Heart left ventricle (tissue), 16 donors: Measurements from ENCODE around the gene FAF1. TPM values are rescaled to one million over a fixed set of nuclear protein-coding genes. Genes with fewer than 3 reads are reported as not detected.

Source experiments
- ATAC-seq, 4 donors: fragments of 200-7000 bp; cut with Tn5 transposase; one replicate each; pipeline ENCODE4 v1.9.1; 2020 to 2022; ENCODE audit warnings: moderate library complexity in 4 of 4, mild to moderate bottlenecking in 3 of 4, moderate number of reproducible peaks in 1 of 4
- DNase-seq, 5 donors: peaks; one replicate each; pipeline ENCODE4 v3.0.0-alpha.2; 2020
- H3K27ac ChIP-seq, 12 donors: fragments of 200-600 bp; sonication (generic) in 4 of 12; one replicate each; pipeline versions ENCODE4 v1.5.0 to v1.8.0; 2016 to 2022; ENCODE audit warnings: mild to moderate bottlenecking in 2 of 12
- H3K27me3 ChIP-seq, 9 donors: fragments of 200-600 bp; sonication (generic) in 2 of 9; one replicate each; pipeline versions ENCODE4 v1.5.1 to v1.8.0; 2016 to 2022; ENCODE audit warnings: mild to moderate bottlenecking in 3 of 9
- H3K36me3 ChIP-seq, 9 donors: fragments of 200-600 bp; sonication (generic) in 2 of 9; one replicate each; pipeline versions ENCODE4 v1.5.0 to v1.8.0; 2018 to 2022; ENCODE audit warnings: mild to moderate bottlenecking in 2 of 9
- H3K4me1 ChIP-seq, 12 donors: fragments of 200-600 bp; sonication (generic) in 4 of 12; one replicate each; pipeline versions ENCODE4 v1.5.0 to v1.8.0; 2016 to 2022; ENCODE audit warnings: mild to moderate bottlenecking in 3 of 12
- H3K4me3 ChIP-seq, 12 donors: fragments of 200-600 bp; sonication (generic) in 4 of 12; one replicate each; pipeline versions ENCODE4 v1.5.0 to v1.8.0; 2017 to 2022; ENCODE audit warnings: mild to moderate bottlenecking in 9 of 12, moderate library complexity in 4 of 12
- H3K9me3 ChIP-seq, 12 donors: fragments of 200-600 bp; sonication (generic) in 4 of 12; one replicate each; pipeline versions ENCODE4 v1.5.0 to v1.8.0; 2016 to 2022; ENCODE audit warnings: mild to moderate bottlenecking in 1 of 12
- CTCF ChIP-seq, 12 donors: fragments of 200-600 bp; sonication (generic) in 4 of 12; IDR thresholded peaks; one replicate each; pipeline versions ENCODE4 v1.5.0 to v1.8.0; 2018 to 2022; ENCODE audit warnings: antibody characterized with exemption in 12 of 12, mild to moderate bottlenecking in 5 of 12
- POLR2A ChIP-seq, 2 donors: fragments of 450-650 bp; IDR thresholded peaks; one replicate each; pipeline ENCODE4 v1.6.1; 2017; ENCODE audit warnings: antibody characterized with exemption in 2 of 2, mild to moderate bottlenecking in 2 of 2, moderate library complexity in 2 of 2
- WGBS, 4 donors: extraction: QIAGEN DNeasy Blood & Tissue Kit in 2 of 4; methylation state at CpG; one replicate each; pipeline versions ENCODE4 v1.1.5 to v1.1.7; 2013 to 2018; 5-methylcytosine and 5-hydroxymethylcytosine counted together
- intact Hi-C, 10 donors: fragments of 100-400 bp; cut with DNase I; formaldehyde crosslinking; loops; one replicate each; pipeline versions ENCODE4 v1.11.1 to v1.14.2; 2022
- polyA plus RNA-seq, 2 donors: library from polyadenylated mRNA; stranded (reverse); fragments of 200-250 nt; gene quantifications; one replicate each; pipeline ENCODE4 v1.2.3, GENCODE V29; 2013
- total RNA-seq, 9 donors: library from RNA; depleted of rRNA in 2 of 9; stranded (reverse); fragments of >200 nt in 2 of 9; fragmentation: NEBNext Ultra II Directional in 3 of 9; extraction: Animal tissue kit (Norgen Biotek cat#: 25700) in 3 of 9; gene quantifications; one replicate each; pipeline versions ENCODE4 v1.1.0 to v1.2.4, GENCODE V29; 2016 to 2023
- donor health status: ischemic (EF 13 %, LVEDD 7.1; RV severe dilation, severe dysfunction).
- donor health status: healthy with polysubstance abuse.
- donor health status: DM: no; HTN: yes; CAD: no.
- donor health status: DM: no; HTN: no; CAD: no.
- donor health status: ischemic (EF 25% LVEDD 6.9; RV normal size, moderate dysfunction).
- donor health status: ischemic (EF 25% LVEDD 5.7; RV mildly dilated, moderate dysfunction).
- donor health status: healthy.
- donor health status: DM: yes; HTN: yes; CAD: no.
- donor health status: ischemic (EF 35%, LVEDD 5.7; RV mildly dilated, moderate dysfunction).
- donor health status: nonischemic (EF 11% LVEDD 7.7; RV severe dilation, severe dysfunction).
- donor health status: DM: yes; HTN: yes; CAD: no.
- donor health status: PGD.
- donor health status: ischemic (EF 29% LVEDD 5.4; RV normal size, mild dysfunction).
- donor health status: nonischemic (EF 23%, LVEDD 6.1; RV moderate dilation, normal function).

FAF1 gene
- total and polyA plus RNA-seq, 11 donors, result 41.0 to 112 (median 81.3) TPM

GRCh38 chr1:50491142-50491541 lies 468.9 kb downstream of the FAF1 start:
- Histone ChIP-seq H3K27ac (no peak overlapping the region), H3K27me3 (no peaks in the 10 kb centered on the region), H3K4me3 (no peak overlapping the region), H3K4me1 (no peaks in the 10 kb centered on the region), H3K36me3 (peaks cover 0 to 51% (median 25%) of the 10 kb centered on the region in 9 donors), H3K9me3 (no peaks in the 10 kb centered on the region)
- no peak for TF ChIP-seq CTCF (IDR thresholded peaks at IDR 0.05)
- TF ChIP-seq POLR2A (IDR thresholded peaks at IDR 0.05), result no peak
- ATAC-seq, result no peak
- intact Hi-C loops, result no loop called here
- no peak for DNase-seq

DNA sequence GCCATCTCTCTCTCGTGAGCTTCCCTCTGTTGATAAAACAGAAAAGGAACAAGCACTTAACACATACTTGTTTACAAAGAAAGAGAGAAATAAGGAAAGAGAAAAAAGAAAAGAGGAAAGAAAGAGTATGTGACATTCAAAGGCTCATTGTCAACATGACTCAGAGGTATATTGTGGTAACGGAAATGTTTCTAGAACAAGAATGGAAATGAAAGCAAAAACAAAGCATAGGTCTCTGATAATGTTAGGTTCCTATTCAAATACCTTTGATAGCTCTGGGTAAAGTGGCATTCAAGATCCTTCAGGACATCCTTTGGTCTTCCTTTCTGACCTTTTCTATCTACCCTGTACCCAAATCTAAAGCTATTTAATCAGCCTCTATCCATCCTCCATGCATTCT lies 469.4 kb downstream of the FAF1 start:
- Histone ChIP-seq H3K27me3 (no peaks in the 10 kb centered on the region), H3K36me3 (peaks cover 0 to 51% (median 25%) of the 10 kb centered on the region in 9 donors), H3K4me1 (no peaks in the 10 kb centered on the region), H3K4me3 (no peak overlapping the region), H3K9me3 (no peaks in the 10 kb centered on the region), H3K27ac (no peak overlapping the region)
- no peak for DNase-seq
- no peak for ATAC-seq
- intact Hi-C loops, result no loop called here
- WGBS, 4 donors, result 90 to 95% (median 93%) methylated on average over 2 of the region's 2 CpGs
- TF ChIP-seq POLR2A (IDR thresholded peaks at IDR 0.05) (no peak), CTCF (IDR thresholded peaks at IDR 0.05) (no peak)

DNA sequence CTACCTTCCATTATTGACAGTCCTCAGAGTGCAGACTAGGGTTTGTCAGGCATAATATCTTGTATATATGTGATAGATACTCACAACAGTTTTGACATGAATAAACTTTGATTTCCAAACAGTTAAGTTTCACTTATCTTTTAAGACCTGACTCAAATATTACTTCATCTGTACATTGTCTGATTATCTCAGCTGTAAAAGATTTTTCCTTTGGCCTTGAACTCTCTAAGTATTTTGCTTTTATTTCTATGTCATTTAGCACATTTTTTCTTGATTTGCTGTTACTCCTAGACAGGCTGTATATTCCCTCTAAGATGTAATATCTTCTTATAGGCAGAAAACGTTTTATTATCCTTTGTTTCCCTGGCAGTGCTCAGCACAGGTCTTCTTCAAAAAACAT lies 471.2 kb downstream of the FAF1 start:
- no peak overlapping the region for H3K4me3 ChIP-seq
- TF ChIP-seq CTCF (IDR thresholded peaks at IDR 0.05), result no peak
- TF ChIP-seq POLR2A (IDR thresholded peaks at IDR 0.05), result no peak
- no peaks in the 10 kb centered on the region for H3K9me3 ChIP-seq
- no peak for DNase-seq
- no peak for ATAC-seq
- intact Hi-C loops, result no loop called here
- H3K36me3 ChIP-seq, result peaks cover 0 to 52% (median 25%) of the 10 kb centered on the region in 9 donors
- WGBS, 4 donors, result 55 to 72% (median 59%) methylated on average over 1 of the region's 1 CpG
- H3K27ac ChIP-seq, result no peak overlapping the region
- no peaks in the 10 kb centered on the region for H3K27me3 ChIP-seq
- no peaks in the 10 kb centered on the region for H3K4me1 ChIP-seq

GRCh38 chr1:50488356-50488755 lies 471.7 kb downstream of the FAF1 start:
- DNase-seq (no peak), ATAC-seq (no peak)
- Histone ChIP-seq H3K27ac (no peak overlapping the region), H3K9me3 (no peaks in the 10 kb centered on the region), H3K4me1 (no peaks in the 10 kb centered on the region), H3K36me3 (peaks cover 0 to 53% (median 25%) of the 10 kb centered on the region in 9 donors), H3K27me3 (no peaks in the 10 kb centered on the region), H3K4me3 (no peak overlapping the region)
- TF ChIP-seq POLR2A (IDR thresholded peaks at IDR 0.05), result no peak
- no peak for TF ChIP-seq CTCF (IDR thresholded peaks at IDR 0.05)
- intact Hi-C loops, result no loop called here
- 77 to 86% (median 81%) methylated on average over 3 of the region's 3 CpGs for WGBS, 4 donors
